22Rv1 (cell line): ENCODE measurements around the gene ATG4C.

Experiments used
- CTCF ChIP-seq: fragments of 450-650 bp; IDR thresholded peaks from 2 replicates; pipeline ENCODE4 v1.5.1; 2017; ENCODE audit warnings: mild to moderate bottlenecking
- ZFX ChIP-seq: fragments of 450-650 bp; IDR thresholded peaks from 2 replicates; pipeline ENCODE4 v1.6.1; 2017; ENCODE audit warnings: antibody characterized with exemption, borderline replicate concordance

GRCh38 chr1:62840555-62840954, 56.6 kb downstream of the ATG4C start:
- TF ChIP-seq CTCF (no peak), ZFX (no peak)
